ENCODE data around the gene SENP5.

DNA sequence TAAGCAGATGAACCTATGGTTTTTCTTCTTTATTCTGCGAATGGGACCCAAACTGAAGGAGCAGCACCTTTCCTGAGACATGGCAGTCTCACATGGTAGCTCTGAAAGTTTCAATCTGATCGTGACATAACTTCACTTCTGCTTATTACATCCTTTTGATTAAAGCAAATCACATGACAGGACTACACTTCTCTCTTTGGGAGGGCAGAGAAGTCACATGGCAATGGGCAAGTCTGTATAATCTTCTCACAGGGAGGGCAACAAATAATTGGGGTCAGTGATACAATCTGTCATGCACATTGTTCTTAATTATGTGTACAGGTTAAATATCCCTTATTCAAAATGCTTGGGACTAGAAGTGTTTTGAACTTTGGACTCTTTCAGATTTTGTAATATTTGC, 53.0 kb downstream of the SENP5 start:
- TF ChIP-seq ZNF274 (IDR thresholded peaks at IDR 0.05; ENCODE audit: low read depth, low read length): no peak
- no peak for TF ChIP-seq SUZ12 (IDR thresholded peaks at IDR 0.05; ENCODE audit: extremely low read depth, insufficient read depth, insufficient read length)
